T follicular helper cell (primary cell): ENCODE results near the gene NCEH1.

Experiments
- DNase-seq: peaks from one replicate; pipeline ENCODE4 v3.0.0-alpha.2; 2020; ENCODE audit warnings: low read depth

Gene NCEH1

GRCh38 chr3:172644258-172644657, 66.6 kb downstream of the NCEH1 start:
- no peak for DNase-seq

- no peak for DNase-seq
These were observed 67.2 kb downstream of the NCEH1 start for GRCh38 chr3:172643506-172644179.

GRCh38 chr3:172641291-172641690, 69.6 kb downstream of the NCEH1 start:
- no peak for DNase-seq

- DNase-seq = no peak
These were observed 70.1 kb downstream of the NCEH1 start for GRCh38 chr3:172640751-172641150.

DNA sequence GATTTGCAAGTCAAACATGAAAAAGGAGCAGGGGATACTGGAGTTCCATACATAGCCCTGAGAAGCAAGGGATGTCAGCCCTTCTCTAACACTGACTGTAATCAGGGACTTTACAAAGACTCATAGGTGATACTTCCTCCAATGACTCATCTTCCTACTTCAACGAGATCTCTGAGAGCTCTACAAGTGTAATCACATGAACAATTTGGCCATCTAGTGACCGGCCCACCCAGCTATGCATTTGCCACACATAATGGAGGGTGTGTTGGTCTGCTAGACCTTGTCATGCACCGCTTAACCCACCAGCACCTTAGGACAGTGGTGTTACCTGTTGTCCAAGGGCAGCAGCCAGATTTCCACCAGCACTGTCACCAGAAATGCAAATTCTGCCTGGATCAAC, 75.3 kb downstream of the NCEH1 start:
- DNase-seq = no peak

GRCh38 chr3:172634948-172635347, 75.9 kb downstream of the NCEH1 start:
- no peak for DNase-seq

- no peak for DNase-seq
These were observed 80.6 kb downstream of the NCEH1 start for GRCh38 chr3:172630316-172630715.

GRCh38 chr3:172629470-172629869, 81.4 kb downstream of the NCEH1 start:
- DNase-seq = no peak

DNA sequence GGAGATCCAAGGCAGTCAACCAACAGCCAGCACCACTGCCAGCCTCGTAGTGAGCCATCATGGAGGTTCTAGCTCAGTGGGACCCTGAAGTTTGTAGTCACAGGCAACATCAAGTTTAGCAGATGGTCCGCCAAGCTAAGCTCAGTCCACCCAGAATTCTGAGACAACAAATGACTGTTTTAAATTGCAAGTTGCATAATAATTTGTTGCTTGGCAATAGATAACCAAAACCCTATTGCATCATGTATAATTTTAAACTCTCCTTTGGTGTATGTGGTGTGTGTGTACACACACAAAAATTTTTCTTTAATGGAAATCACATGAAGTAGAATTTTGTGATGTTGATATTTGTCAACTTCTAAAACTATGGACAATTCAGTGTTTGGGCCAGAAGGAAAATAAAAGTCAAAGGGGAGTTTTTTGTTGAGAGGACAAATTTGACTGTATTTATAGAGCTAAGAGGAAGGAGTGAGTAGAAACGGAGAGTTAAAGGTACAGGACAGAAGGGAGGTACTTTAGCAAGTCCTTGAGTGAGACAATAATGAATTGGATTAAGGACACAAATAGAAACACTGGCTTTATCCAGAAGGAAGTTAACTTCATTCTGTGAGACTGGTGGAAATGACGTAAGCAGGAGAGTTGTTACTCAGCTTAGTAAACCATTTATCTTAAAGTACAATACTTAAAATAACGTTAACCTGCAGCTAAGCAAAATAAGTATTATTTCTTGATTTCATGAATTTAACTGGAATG, 83.6 kb downstream of the NCEH1 start:
- no peak for DNase-seq

GRCh38 chr3:172626021-172626640, 84.7 kb downstream of the NCEH1 start:
- DNase-seq = no peak

DNA sequence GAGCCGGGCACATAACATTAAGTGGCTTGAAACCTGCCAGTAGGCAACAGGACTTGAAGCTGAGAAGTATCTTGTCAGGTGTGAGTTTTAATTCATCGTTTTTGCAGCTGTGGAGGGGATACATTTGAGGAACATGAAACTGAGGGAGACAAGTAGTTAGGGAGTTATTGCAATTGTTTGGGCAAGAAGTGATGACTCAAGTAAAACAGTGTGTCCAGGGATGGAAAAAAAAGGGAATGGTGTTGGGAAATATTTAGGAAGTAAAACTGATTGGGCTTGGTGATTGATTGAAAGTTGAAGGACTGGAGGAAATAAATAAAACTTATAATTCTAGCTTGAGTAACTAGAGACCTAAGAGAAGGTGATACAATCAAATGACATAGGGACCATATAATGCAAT, 85.5 kb downstream of the NCEH1 start:
- DNase-seq = no peak

DNA sequence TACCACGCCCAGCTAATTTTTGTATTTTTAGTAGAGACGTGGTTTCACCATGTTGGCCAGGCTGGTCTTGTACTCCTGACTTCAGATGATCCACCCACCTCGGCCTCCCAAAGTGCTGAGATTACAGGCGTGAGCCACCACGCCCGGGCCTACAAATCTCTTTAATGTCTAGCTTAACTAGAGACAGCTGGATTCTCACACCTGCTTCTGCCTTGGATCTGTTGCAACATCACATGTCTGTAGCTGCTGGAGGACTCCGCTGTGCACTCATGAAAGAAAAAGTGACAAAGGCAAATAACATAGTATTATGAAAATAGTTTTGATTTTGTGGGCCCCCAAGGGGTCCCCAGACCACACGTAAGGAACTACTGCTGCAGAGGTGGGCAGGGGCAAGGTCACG, 85.9 kb downstream of the NCEH1 start:
- no peak for DNase-seq

- peak; percentile 16 for DNase-seq
These were observed 87.8 kb downstream of the NCEH1 start for GRCh38 chr3:172622916-172623700.

DNA sequence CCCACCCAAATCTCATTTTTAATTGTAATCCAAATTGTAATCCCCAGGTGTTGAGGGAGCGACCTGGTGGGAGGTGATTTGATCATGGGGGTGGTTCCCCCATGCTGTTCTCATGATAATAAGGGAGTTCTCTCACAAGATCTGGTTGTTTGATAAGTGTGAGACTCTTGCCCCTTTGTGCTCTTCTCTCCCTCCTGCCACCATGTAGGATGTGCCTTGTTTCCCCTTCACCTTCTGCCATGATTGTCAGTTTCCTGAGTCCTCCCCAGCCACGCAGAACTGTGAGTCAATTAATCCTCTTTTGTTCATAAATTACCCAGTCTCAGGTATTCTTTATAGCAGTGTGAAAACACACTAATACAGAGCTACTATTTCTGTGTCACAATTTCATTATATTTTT, 88.7 kb downstream of the NCEH1 start:
- DNase-seq = no peak

DNA sequence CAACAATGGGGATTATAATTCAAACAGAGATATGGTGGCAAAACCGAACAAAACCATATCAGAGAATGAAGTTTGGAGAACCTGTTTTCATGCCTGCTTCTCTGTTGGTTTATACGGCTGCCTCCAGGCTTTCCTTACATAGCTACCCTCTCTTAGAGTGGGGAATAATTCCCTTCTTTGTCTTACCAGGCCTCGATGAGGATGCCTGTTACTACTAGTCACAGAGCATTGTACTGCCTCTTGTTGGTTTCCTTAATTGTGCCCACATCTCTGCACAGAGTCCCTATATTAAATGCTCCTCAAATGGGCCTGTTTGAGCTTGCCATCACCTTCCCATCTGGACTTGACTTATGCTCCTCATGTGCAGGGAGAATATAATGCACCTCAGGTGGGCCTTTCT, 92.9 kb downstream of the NCEH1 start:
- DNase-seq = no peak

- DNase-seq = no peak
These were observed 93.7 kb downstream of the NCEH1 start for GRCh38 chr3:172617013-172617706.

GRCh38 chr3:172616031-172616461, 94.8 kb downstream of the NCEH1 start:
- DNase-seq = no peak

GRCh38 chr3:172615296-172615695, 95.6 kb downstream of the NCEH1 start:
- DNase-seq = no peak

DNA sequence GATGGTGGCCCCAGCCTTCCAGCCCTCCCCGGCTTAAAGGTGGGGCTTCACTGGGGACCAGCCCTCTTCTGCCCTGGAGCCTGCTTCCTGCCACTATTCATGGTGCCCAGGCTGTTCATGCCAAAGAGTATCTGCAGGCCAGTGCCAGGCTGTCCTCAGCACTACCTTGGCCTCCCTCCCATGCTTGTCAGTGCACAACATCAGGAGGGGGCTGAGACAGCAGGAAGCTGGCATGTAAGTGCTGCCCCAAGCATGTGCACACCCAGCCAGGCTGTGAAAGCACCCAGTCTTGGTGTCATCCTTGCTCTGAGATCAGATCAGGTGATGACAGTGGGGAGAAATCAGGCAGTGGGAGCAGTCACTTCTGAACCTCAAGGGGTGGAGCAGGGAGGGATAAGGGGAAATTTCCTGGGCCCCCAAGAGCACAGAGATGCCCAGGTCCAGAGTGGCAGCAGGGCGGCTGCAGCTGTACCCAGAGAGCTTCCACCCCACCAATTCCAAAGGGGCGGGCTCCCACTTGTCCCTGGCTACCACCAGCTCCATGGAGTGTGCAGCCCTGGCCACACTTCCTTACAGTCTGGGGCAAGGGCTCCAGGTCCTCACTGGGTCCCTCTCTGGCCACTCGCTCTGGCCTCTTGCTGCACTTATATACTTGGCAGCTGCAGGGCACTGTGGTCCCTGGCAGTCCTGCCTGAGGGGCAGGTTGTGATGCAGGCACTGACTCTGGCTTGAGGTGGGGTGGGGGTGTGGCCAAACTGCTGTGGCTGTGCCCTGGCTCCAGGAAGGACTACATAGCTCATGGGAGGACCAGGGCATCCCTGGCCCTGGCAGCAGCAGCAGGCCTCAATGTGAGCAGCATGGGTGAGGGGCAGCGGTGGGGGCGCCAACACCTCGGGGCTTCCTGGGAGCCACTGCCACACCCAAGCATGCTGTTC, 96.3 kb downstream of the NCEH1 start:
- DNase-seq = no peak

- DNase-seq = no peak
These were observed 97.0 kb downstream of the NCEH1 start for GRCh38 chr3:172613845-172614244.
